ENCODE measurements around the gene FCGR3B.
"Not testable (repeated sequence)": the region's sequence is repeated elsewhere in the genome, so short reads cannot be mapped to it uniquely, and the experiment has no call there.

FCGR3B gene

GRCh38 chr1:161638251-161638993, 7.4 kb upstream of the FCGR3B start:
- not testable (repeated sequence) for DNase-seq

DNA sequence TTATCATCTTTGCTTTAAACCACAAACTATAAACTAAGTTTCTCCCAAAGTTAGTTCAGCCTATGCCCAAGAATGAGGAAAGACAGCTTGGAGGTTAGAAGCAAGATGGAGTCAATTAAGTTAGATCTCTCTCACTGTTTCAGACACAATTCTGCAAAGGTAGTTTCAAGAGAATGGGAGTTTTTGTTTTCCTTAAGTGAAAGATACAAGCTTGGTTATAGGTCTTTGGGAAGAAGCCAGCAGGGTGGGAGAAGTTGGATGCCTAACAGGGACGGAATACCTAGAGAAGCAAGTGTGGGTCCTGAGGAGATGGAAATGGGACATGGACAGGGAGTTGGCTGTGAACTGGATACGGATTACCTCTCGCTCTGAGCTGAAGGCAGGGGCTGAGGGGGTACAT, 6.0 kb upstream of the FCGR3B start:
- not testable (repeated sequence) for DNase-seq

GRCh38 chr1:161636189-161636782, 5.3 kb upstream of the FCGR3B start:
- peak in 1 of 2 donors; percentile 56 for DNase-seq

DNA sequence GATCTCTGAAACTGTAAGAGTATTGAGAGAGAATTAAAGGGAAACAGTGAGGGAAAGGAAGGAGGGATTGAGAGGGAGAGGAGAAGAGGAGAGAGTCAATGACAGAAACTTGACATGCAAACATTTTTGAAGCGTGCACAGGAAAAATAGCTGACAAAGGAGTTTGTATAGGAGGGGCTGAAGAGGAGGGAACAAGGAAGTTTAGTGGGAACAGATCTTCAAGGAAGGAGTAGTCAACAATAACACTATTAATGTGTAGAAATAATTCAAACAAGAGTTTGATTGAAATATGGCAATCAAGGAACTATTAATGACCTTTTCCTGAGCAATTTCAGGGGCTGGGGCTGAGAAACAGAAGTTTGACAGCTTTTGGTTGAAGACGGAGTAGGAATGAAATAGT, 4.0 kb upstream of the FCGR3B start:
- not testable (repeated sequence) for DNase-seq

DNA sequence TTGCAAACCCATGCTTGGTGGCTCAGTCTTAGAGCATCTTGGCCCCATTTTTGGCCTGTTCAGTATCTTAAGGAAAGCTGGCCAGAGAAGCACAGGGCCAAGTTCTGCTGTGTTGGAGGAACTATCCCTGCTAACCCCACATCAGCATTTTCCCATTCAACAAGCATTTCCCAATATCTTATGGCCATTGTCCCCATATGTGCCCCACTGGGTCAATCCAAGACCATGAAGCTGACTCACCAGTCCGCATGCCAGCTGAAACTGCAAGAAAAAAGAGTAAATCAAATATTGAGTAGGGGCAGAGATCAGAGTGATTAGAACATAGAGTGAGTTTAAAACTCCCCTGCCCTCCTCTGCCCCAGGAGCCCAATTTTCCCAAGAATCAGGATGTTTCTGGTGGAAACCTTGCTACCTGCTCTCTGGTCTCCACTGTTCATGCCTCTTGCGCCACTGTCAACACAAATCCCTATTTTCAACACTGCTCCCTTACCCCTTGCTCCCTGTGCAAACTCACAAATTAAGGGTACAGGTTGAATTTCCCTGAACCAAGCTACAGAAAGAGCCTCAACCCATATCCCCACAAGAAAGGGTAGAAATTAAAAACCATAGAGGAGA, 741 bp downstream of the FCGR3B start:
- not testable (repeated sequence) for DNase-seq

DNA sequence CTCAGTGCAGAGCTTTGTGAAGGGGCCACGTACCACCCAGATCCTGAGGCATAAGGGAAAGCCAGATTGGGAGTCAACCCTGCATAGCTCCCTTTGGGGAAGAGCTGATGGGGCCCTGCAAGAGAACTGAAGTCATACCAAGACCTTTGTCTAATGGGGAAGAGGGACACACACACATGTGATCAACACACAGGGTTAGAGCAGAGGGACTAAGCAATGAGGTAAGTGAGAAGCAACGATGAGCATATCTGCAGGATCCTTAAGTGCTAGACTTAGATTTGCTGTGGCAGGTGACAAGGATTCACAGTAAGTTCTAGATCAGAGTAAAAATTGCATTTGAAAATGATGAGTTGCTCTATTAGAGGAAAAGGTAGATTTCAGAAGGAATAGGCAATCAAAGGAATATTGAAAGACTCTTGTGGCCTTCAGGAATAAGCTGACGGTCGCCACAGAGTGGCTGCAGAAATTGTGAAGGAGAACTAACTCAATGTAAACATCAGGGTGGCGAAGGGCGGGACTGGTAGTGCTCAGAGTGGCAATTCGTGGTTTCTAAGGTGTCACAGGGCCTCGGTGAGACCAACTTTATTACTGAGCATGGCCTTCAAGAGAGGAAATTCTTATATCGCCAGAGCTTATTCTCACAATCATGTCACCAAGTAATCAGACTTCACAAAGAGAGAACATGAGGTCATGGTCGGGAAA, 4.4 kb downstream of the FCGR3B start:
- peak; percentile 30 to 46 for DNase-seq

DNA sequence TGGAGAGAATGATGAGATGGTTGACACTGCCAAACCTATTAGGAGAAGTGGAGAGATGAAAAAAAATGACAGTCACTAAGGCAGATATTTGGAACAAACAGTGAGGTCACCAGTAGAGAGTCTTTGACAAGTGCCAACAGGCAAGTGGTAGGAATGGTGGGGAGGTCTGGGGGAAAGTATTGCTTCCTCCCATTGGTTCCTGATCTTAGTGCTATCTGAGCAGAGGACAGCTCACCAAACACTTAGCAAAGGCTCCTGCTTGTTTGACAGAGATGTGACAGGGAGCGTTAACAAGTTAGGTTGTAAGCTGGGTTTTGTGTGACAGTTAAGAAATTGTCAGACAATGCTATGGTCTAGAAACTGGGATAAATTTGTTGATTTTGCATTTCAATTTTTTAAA, 6.4 kb downstream of the FCGR3B start:
- DNase-seq: peak in 1 of 2 donors; percentile 33

DNA sequence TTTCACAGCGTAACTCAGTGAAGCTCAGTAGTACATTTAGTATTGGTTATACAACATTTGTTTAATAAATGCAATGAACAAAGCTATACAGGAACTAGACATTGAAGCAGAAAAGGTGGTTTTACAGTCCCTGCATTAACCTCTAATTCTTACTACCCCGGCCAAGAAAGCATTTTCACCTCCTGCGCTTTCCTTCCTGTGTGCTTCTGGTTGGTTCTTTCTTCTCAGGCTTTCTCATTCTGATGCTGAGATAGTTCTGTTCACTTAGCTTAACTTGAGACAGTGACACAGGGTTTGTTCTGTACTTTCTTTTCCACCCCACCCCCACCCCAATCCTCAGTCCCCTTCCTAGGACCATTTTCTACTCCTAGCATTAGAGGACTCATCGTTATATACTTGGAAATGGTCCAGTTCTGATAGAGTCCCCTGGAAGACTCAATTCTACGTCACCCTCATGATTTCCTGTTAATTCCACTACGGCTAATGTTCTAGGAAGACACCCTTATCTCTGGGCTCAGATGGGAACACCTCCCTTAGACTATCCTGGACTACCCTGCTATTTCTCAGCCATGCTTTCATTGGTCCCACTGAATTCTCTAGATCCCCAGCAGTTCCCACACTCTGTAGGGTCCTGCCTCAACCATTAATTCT, 7.5 kb downstream of the FCGR3B start:
- DNase-seq: peak in 1 of 2 donors; percentile 48

- DNase-seq: peak in 1 of 2 donors; percentile 33
Measured at GRCh38 chr1:161622054-161622453, 8.9 kb downstream of the FCGR3B start.

- peak; percentile 84 to 88 for DNase-seq
Measured at GRCh38 chr1:161621181-161622000, 9.6 kb downstream of the FCGR3B start.

- DNase-seq: not testable (repeated sequence)
Measured at GRCh38 chr1:161620399-161620798, 10.6 kb downstream of the FCGR3B start.

- not testable (repeated sequence) for DNase-seq
Measured at GRCh38 chr1:161618517-161618916, 12.5 kb downstream of the FCGR3B start.

GRCh38 chr1:161616417-161616816, 14.6 kb downstream of the FCGR3B start:
- not testable (repeated sequence) for DNase-seq

- DNase-seq: not testable (repeated sequence)
Measured at GRCh38 chr1:161613142-161613514, 17.8 kb downstream of the FCGR3B start.

DNA sequence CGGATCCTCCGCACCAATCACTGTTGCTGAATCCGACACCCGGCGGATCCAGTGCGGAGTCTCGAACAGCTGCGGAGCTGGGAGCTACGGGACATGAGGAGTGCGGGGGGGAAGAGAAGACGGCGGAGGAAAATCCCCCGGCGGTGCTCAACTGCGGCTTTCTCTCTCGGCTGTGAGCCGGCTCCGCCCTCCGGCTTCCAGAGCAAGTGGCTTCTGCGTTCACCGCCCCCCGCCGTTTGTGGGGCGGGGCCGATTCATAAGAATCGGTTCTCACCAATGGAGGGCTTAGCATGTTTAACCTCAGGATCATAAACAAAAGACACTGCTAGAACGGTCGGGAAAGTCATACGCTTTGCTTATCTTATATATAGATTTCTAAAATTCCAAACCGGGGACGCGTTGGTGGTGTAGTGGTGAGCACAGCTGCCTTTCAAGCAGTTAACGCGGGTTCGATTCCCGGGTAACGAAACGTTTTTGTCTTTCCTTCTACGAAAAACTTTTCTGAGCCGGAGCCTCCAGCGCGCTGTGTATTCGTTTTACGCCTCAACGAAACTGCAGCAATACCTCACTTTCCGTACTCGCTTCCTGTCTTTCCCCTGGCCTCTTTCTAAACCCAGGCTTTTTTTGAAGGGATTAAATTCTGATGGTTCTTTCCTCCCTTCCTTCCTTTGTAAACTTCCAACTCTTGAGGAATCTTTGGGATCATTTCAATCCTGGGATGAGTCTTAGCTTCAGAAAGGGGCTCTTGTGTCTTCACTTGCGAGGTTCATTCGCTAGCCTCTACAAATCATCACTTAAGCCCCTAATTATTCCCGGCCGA, 18.4 kb downstream of the FCGR3B start:
- DNase-seq: peak; percentile 94

DNA sequence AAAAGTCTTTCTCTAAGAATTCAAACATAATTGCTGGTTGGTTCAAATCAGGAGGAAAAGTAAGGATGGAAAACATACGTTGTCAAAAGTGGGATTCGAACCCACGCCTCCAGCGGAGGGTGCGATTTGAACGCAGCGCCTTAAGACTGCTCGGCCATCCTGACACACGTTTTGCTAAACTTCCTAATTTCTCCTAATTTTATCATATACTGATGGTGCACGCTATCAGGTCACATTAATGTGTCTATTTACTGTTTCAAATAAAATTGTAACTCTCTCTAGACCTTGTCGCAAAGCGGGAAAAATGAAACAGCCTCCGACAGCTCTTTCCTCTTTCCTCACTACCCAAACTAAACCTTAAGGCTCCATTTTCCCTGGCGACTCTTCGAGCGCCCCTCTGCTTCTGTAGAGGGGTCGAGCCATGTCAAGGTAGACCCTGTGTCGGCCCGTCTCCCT, 19.1 kb downstream of the FCGR3B start:
- not testable (repeated sequence) for DNase-seq

GRCh38 chr1:161610198-161610597, 20.8 kb downstream of the FCGR3B start:
- not testable (repeated sequence) for DNase-seq

DNA sequence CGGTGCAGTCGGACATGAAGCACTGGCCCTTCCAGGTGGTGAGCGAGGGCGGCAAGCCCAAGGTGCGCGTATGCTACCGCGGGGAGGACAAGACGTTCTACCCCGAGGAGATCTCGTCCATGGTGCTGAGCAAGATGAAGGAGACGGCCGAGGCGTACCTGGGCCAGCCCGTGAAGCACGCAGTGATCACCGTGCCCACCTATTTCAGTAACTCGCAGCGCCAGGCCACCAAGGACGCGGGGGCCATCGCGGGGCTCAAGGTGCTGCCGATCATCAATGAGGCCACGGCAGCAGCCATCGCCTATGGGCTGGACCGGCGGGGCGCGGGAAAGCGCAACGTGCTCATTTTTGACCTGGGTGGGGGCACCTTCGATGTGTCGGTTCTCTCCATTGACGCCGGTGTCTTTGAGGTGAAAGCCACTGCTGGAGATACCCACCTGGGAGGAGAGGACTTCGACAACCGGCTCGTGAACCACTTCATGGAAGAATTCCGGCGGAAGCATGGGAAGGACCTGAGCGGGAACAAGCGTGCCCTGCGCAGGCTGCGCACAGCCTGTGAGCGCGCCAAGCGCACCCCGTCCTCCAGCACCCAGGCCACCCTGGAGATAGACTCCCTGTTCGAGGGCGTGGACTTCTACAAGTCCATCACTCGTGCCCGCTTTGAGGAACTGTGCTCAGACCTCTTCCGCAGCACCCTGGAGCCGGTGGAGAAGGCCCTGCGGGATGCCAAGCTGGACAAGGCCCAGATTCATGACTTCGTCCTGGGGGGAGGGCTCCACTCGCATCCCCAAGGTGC, 24.2 kb downstream of the FCGR3B start:
- DNase-seq: not testable (repeated sequence)

DNA sequence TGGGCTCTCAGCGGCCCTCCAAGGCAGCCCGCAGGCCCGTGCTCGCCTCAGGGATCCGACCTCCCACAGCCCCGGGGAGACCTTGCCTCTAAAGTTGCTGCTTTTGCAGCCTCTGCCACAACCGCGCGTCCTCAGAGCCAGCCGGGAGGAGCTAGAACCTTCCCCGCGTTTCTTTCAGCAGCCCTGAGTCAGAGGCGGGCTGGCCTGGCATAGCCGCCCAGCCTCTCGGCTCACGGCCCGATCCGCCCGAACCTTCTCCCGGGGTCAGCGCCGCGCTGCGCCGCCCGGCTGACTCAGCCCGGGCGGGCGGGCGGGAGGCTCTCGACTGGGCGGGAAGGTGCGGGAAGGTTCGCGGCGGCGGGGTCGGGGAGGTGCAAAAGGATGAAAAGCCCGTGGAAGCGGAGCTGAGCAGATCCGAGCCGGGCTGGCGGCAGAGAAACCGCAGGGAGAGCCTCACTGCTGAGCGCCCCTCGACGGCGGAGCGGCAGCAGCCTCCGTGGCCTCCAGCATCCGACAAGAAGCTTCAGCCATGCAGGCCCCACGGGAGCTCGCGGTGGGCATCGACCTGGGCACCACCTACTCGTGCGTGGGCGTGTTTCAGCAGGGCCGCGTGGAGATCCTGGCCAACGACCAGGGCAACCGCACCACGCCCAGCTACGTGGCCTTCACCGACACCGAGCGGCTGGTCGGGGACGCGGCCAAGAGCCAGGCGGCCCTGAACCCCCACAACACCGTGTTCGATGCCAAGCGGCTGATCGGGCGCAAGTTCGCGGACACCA, 25.0 kb downstream of the FCGR3B start:
- DNase-seq: not testable (repeated sequence)
